Ishikawa (cell line): ENCODE results near the gene PRRX2.

Experiments used
- CREB1 ChIP-seq: IDR thresholded peaks from 2 replicates; pipeline ENCODE4 v1.6.1; 2012; ENCODE audit warnings: low read depth
- YY1 ChIP-seq: IDR thresholded peaks from 2 replicates; pipeline ENCODE4 v1.6.1; 2012; ENCODE audit warnings: low read depth

- TF ChIP-seq YY1 = no peak
- no peak for TF ChIP-seq CREB1
Measured at GRCh38 chr9:129667850-129668249, 2.4 kb downstream of the PRRX2 start.
